HCT116 (cell line): Measurements from ENCODE around the gene ARF1. TPM values are rescaled to one million over a fixed set of nuclear protein-coding genes. Genes with fewer than 3 reads are reported as not detected.

Experiments
- ATAC-seq: fragments of 200-7000 bp; cut with Tn5 transposase; 2 replicates; pipeline ENCODE4 v1.9.1; 2020; ENCODE audit warnings: mild to moderate bottlenecking, moderate library complexity
- BruUV-seq: library from RNA; stranded (reverse); fragments of 400-500 nt; replicated peaks from 2 replicates; lab custom pipeline; 2021; lab: Mats Ljungman, UMichigan
- CTCF ChIA-PET: fragments of 300-600 bp; sonication (Branson Sonifier 250); formaldehyde crosslinking; loops from one replicate; lab custom pipeline; 2021; ENCODE audit warnings: antibody characterized with exemption; lab: Charles Lee
- POLR2A ChIA-PET: fragments of 300-600, 350-600 bp; sonication (Branson Sonifier 250); formaldehyde crosslinking; loops from one replicate; lab custom pipeline; 2021; ENCODE audit warnings: antibody characterized with exemption; lab: Charles Lee
- RAD21 ChIA-PET, 2 experiments: fragments of 300-600 bp; sonication (Branson Sonifier 250); formaldehyde crosslinking; loops; one replicate each; lab custom pipeline; 2023; ENCODE audit warnings: low total read pairs in 2 of 2; ENCODE audit not compliant: uncharacterized antibody in 2 of 2, unreplicated experiment in 2 of 2, low non-redundant PET in 1 of 2; lab: Charles Lee
- DNase-seq: peaks from one replicate; pipeline ENCODE4 v3.0.0-alpha.2; 2010; ENCODE audit warnings: low read depth, low spot score
- H2AFZ ChIP-seq: fragments of 200-600 bp; shearing (Covaris generic), sonication (generic); 2 replicates; pipeline ENCODE4 v1.6.1; 2017; ENCODE audit warnings: low read depth, mixed run types, mixed read lengths, antibody characterized with exemption, low read length; ENCODE audit not compliant: poor library complexity, severe bottlenecking
- H3K27ac ChIP-seq: 2 replicates; pipeline ENCODE4 v1.5.1; 2012; ENCODE audit warnings: low read depth, low read length
- H3K27me3 ChIP-seq: fragments of 200-600 bp; sonication (generic); 2 replicates; pipeline ENCODE4 v1.6.1; 2016; ENCODE audit warnings: mixed run types, low read length, mixed read lengths; ENCODE audit not compliant: insufficient read depth
- H3K36me3 ChIP-seq, 2 experiments: fragments of 200-500 bp in 1 of 2; fragments of 200-600 bp in 1 of 2; sonication (Bioruptor generic) in 1 of 2; sonication (generic) in 1 of 2; 2 replicates each; pipeline versions ENCODE4 v1.5.1 to v1.6.1; 2014 to 2016; ENCODE audit warnings: low read length in 2 of 2, inconsistent platforms in 1 of 2, mixed read lengths in 1 of 2, mixed run types in 1 of 2; ENCODE audit not compliant: insufficient read depth in 2 of 2, control insufficient read depth in 1 of 2
- H3K4me1 ChIP-seq, 2 experiments: fragments of 200-600 bp in 1 of 2; sonication (generic) in 1 of 2; 2 replicates each; pipeline versions ENCODE4 v1.5.1 to v1.6.1; 2012 to 2017; ENCODE audit warnings: low read length in 2 of 2, inconsistent platforms in 1 of 2, mild to moderate bottlenecking in 1 of 2, mixed read lengths in 1 of 2, mixed run types in 1 of 2, moderate library complexity in 1 of 2; ENCODE audit not compliant: insufficient read depth in 2 of 2, control insufficient read depth in 1 of 2
- H3K4me2 ChIP-seq: fragments of 200-600 bp; sonication (generic); 2 replicates; pipeline ENCODE4 v1.6.1; 2017; ENCODE audit warnings: mixed run types, low read length, mixed read lengths
- H3K4me3 ChIP-seq, 2 experiments: fragments of 200-600 bp in 1 of 2; sonication (generic) in 1 of 2; replicated peaks in 1 of 2; 2 replicates each; pipeline ENCODE4 v1.5.1; 2011 to 2016; ENCODE audit warnings: low read length in 2 of 2, control low read depth in 1 of 2, low read depth in 1 of 2, mild to moderate bottlenecking in 1 of 2, mixed read lengths in 1 of 2, mixed run types in 1 of 2
- H3K79me2 ChIP-seq: fragments of 200-600 bp; sonication (generic); 2 replicates; pipeline ENCODE4 v1.6.1; 2017; ENCODE audit warnings: mild to moderate bottlenecking, mixed run types, low read length, moderate library complexity, mixed read lengths; ENCODE audit not compliant: insufficient read depth
- H3K9ac ChIP-seq: fragments of 200-600 bp; sonication (generic); 2 replicates; pipeline ENCODE4 v1.6.1; 2016; ENCODE audit warnings: low read length, mixed read lengths
- H3K9me2 ChIP-seq: fragments of 200-600 bp; sonication (generic), shearing (Covaris generic); 2 replicates; pipeline ENCODE4 v1.6.1; 2017; ENCODE audit warnings: mixed run types, mild to moderate bottlenecking, moderate library complexity; ENCODE audit not compliant: insufficient read depth
- H3K9me3 ChIP-seq, 2 experiments: fragments of 200-500 bp in 1 of 2; fragments of 200-600 bp in 1 of 2; sonication (Bioruptor generic) in 1 of 2; sonication (generic) in 1 of 2; 2 replicates each; pipeline ENCODE4 v1.6.1; 2014 to 2017; ENCODE audit warnings: low read length in 2 of 2, mixed read lengths in 2 of 2, inconsistent platforms in 1 of 2, low read depth in 1 of 2, mild to moderate bottlenecking in 1 of 2, mixed run types in 1 of 2, moderate library complexity in 1 of 2; ENCODE audit not compliant: control insufficient read depth in 1 of 2, insufficient read depth in 1 of 2
- H4K20me1 ChIP-seq: fragments of 200-600 bp; sonication (generic), shearing (Covaris generic); 2 replicates; pipeline ENCODE4 v1.6.1; 2017; ENCODE audit warnings: mixed run types, mild to moderate bottlenecking, moderate library complexity; ENCODE audit not compliant: insufficient read depth
- CEBPB ChIP-seq: IDR thresholded peaks from 2 replicates; pipeline ENCODE4 v1.6.1; 2012; ENCODE audit warnings: low read depth
- ELF1 ChIP-seq: IDR thresholded peaks from 2 replicates; pipeline ENCODE4 v1.6.1; 2012; ENCODE audit warnings: low read depth, borderline replicate concordance
- FOSL1 ChIP-seq: IDR thresholded peaks from 2 replicates; pipeline ENCODE4 v1.6.1; 2012; ENCODE audit warnings: low read depth
- POLR2A ChIP-seq: IDR thresholded peaks from 2 replicates; pipeline ENCODE4 v1.7.0; 2011; ENCODE audit warnings: borderline replicate concordance; ENCODE audit not compliant: insufficient read depth, insufficient read length; ENCODE audit errors: extremely low read depth
- RAD21 ChIP-seq: IDR thresholded peaks from 2 replicates; pipeline ENCODE4 v1.6.1; 2012; ENCODE audit warnings: low read depth, mild to moderate bottlenecking
- ZNF274 ChIP-seq: fragments of 200-500 bp; sonication (Bioruptor generic); IDR thresholded peaks from 2 replicates; pipeline ENCODE4 v1.6.1; 2014; ENCODE audit warnings: mild to moderate bottlenecking, low read depth, low read length, inconsistent platforms
- intact Hi-C: fragments of 100-400 bp; cut with micrococcal nuclease; formaldehyde crosslinking; loops from 2 replicates; pipeline ENCODE4 v1.10.0; 2022
- total RNA-seq: library from RNA; stranded (reverse); gene quantifications from one replicate; pipeline ENCODE4 v1.2.1, GENCODE V29; 2021; ENCODE audit not compliant: unreplicated experiment

Gene ARF1
- total RNA-seq, 1 experiment from 2014 or later, result 394 TPM

DNA sequence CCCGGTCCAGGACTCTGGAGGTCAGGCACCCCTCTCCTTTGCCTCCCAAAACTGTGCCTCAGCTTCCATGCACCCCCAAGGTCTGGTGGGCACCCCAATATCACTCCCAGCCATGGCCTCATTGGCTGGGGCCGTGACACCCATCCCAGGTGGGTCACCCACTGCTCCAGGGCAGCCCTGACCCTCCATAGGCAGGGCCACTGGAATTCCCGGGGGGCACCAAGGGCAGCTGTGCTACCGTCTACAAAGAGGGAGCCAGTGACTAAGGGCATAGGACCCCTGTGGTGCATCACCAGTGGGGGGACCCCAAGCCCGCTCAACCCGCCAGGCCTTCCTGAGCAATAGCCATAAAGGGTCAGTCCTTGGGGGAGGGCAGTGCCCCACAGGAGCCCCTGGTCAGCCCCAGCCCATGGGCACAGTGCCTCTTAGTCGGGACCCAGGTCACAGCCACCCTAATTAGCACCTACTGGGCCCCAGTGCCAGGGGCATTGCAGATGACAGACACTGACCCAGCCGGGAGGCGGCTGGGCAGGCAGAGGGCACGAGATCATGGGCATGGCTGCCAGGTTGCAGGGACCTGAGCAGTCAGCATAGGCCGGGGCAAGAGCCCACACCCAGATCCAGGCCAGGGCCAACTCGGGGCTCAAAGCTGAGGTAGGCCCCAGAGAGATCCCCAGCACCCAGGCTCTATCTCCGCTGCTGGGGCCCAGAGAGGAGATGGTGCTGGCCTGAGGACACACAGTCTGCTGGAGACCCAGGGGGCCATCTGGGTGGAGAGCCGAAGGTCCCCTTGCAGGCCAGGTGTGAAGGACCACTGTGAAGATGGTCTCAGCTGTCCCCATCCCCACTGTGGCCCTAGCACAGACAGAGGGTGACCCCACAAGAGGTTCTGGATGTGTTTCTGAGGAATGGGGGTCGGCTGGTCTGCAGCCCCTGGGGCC is 19.0 kb upstream of the ARF1 start:
- Histone ChIP-seq H3K4me3 (no peak overlapping the region), H3K36me3 (no peaks in the 10 kb centered on the region), H3K27me3 (0 out of 2 replicates have a peak, but pooled peaks cover 6% of the 10 kb centered on the region), H3K4me1 (peaks cover 0 to 12% of the 10 kb centered on the region in 2 experiments; a peak in 2 of 4 replicates), H3K79me2 (no peaks in the 10 kb centered on the region), H3K4me2 (no peak overlapping the region), H2AFZ (no peak overlapping the region), H4K20me1 (no peaks in the 10 kb centered on the region), H3K9me3 (no peaks in the 10 kb centered on the region), H3K9ac (no peak overlapping the region), H3K27ac (no peak overlapping the region), H3K9me2 (no peaks in the 10 kb centered on the region)
- ATAC-seq (no peak), DNase-seq (no peak)
- ChIA-PET POLR2A (no interaction called here), CTCF (no interaction called here), RAD21 (no interaction called here)
- no peak for TF ChIP-seq POLR2A
- no peak for TF ChIP-seq RAD21
- no peak for TF ChIP-seq FOSL1
- TF ChIP-seq CEBPB, result no peak
- TF ChIP-seq ZNF274, result no peak
- BruUV-seq, result no TSS peak
- intact Hi-C loops, result no loop called here

DNA sequence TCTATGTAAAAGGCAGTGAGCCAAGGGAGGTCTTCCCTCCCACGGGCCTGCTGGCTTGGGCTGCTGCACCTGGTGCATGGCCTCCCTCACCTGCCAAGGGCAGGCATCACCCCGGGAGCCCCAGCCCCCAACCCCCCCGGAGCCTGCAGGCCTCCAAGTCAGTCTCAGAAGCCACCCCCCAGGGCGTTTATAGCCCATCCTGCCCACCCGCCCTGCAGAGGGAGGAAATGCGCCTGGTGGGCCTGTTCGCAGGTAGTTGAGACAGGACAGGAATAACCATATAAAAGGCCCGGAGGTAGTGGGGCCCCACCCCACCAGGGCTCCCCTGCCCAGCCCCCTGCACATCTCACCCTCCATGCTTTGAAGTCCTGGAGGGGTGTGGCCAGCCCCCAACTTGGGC is 18.2 kb upstream of the ARF1 start:
- Histone ChIP-seq H3K27me3 (0 out of 2 replicates have a peak, but pooled peaks cover 6% of the 10 kb centered on the region), H3K9me3 (no peaks in the 10 kb centered on the region), H3K4me1 (peaks cover 0 to 12% of the 10 kb centered on the region in 2 experiments; a peak in 2 of 4 replicates), H3K27ac (no peak overlapping the region), H3K36me3 (no peaks in the 10 kb centered on the region), H3K79me2 (no peaks in the 10 kb centered on the region), H3K4me3 (no peak overlapping the region), H3K9me2 (no peaks in the 10 kb centered on the region), H3K9ac (no peak overlapping the region), H2AFZ (no peak overlapping the region), H4K20me1 (no peaks in the 10 kb centered on the region), H3K4me2 (no peak overlapping the region)
- CTCF ChIA-PET, result no interaction called here
- TF ChIP-seq RAD21, result no peak
- no peak for TF ChIP-seq ELF1
- ATAC-seq (no peak), DNase-seq (no peak)
- intact Hi-C loops, result no loop called here
- POLR2A ChIA-PET, result no interaction called here
- RAD21 ChIA-PET, result no interaction called here
- no TSS peak for BruUV-seq
